ENCODE measurements around the gene ZDHHC1. TPM values are rescaled to one million over a fixed set of nuclear protein-coding genes. Genes with fewer than 3 reads are reported as not detected.
"Not testable (repeated sequence)": the region's sequence is repeated elsewhere in the genome, so short reads cannot be mapped to it uniquely, and the experiment has no call there.

The ZDHHC1 gene
- total RNA-seq, 1 donor from 2014 or later: 18.9 TPM

DNA sequence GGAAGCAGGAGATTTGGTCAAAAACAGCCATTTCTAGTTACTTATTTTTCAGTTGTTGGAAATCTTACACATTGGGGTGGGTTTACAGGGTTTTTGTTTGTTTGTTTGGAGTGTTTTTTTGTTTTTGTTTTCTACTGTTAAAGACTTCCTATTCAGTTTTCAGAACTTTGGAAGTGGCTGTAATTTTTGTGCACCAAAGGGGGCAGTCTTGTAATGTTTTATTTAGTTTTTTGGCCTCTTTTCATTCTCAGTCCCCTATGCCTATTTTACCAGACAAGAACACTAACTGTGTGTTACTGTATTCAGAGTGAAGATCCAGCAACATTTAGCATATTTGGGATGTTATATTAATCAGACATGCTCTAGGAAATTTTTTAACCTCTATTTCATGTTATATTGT, 43.6 kb downstream of the ZDHHC1 start:
- DNase-seq (no peak), ATAC-seq (no peak)
- H3K27me3 ChIP-seq (ENCODE audit: low read depth): no peaks in the 10 kb centered on the region
- H3K4me1 ChIP-seq: no peaks in the 10 kb centered on the region
- H3K9me3 ChIP-seq: no peaks in the 10 kb centered on the region
- intact Hi-C loops (cut with DNase I): no loop called here
- H3K27ac ChIP-seq: no peak overlapping the region
- TF ChIP-seq, protein P1, sequence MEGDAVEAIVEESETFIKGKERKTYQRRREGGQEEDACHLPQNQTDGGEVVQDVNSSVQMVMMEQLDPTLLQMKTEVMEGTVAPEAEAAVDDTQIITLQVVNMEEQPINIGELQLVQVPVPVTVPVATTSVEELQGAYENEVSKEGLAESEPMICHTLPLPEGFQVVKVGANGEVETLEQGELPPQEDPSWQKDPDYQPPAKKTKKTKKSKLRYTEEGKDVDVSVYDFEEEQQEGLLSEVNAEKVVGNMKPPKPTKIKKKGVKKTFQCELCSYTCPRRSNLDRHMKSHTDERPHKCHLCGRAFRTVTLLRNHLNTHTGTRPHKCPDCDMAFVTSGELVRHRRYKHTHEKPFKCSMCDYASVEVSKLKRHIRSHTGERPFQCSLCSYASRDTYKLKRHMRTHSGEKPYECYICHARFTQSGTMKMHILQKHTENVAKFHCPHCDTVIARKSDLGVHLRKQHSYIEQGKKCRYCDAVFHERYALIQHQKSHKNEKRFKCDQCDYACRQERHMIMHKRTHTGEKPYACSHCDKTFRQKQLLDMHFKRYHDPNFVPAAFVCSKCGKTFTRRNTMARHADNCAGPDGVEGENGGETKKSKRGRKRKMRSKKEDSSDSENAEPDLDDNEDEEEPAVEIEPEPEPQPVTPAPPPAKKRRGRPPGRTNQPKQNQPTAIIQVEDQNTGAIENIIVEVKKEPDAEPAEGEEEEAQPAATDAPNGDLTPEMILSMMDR (IDR thresholded peaks at IDR 0.05): peak; percentile 37
- H3K36me3 ChIP-seq: no peaks in the 10 kb centered on the region
- no peak overlapping the region for H3K4me3 ChIP-seq

DNA sequence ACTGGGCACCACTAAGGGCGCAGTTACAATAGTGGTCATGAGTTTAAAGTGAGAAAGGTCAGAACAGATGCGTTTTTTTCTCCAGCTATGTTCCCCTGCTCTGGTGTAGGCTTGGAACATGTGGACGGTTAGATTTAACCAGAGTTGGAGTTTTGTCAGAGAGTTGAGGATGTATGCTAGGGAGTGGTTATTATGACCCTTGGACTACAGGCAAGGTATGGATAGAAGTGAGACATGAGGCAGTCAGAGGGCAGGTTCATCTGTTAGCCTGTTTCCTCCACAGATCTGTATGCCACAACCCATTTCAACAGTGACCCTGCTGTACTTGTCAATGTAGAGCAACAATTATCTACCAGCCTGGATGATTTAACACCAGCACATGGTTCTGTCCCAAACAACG, 45.6 kb downstream of the ZDHHC1 start:
- Histone ChIP-seq H3K27ac (no peak overlapping the region), H3K4me3 (no peak overlapping the region), H3K4me1 (no peaks in the 10 kb centered on the region), H3K9me3 (no peaks in the 10 kb centered on the region), H3K27me3 (ENCODE audit: low read depth) (no peaks in the 10 kb centered on the region), H3K36me3 (no peaks in the 10 kb centered on the region)
- DNase-seq (no peak), ATAC-seq (no peak)
- intact Hi-C loops (cut with DNase I): no loop called here
- TF ChIP-seq, protein P1 (IDR thresholded peaks at IDR 0.05): no peak

DNA sequence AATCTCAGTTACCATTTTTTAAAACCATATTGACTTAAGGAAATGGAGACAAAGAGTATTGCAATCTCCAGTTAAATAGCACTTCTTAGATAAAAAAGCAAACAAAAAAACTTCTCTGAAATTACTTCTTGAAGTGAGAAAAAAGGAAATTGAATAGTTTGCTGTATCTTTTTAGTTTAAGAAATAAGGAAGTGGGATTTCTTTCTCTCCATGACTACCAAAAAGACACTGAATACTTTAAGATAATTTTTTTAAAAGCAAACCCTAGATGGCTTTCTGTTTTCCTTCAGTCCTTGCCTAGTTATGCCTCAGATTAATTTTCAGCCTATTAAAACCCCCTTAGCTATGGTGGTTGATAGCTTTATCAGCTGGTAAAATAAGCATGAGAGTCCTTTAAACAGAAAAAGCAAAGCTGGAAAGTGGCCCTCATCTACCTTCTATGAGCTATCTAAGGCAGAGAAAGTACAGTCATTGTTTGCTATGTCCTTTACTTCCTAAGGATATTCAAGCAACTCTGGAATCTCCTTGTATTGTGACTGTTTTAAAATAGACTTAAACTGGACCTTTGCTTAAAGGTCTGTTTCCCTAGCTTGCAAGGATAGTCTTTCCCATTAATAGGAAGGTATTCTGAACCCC, 51.6 kb downstream of the ZDHHC1 start:
- intact Hi-C loops (cut with DNase I): no loop called here
- Histone ChIP-seq H3K36me3 (no peaks in the 10 kb centered on the region), H3K4me1 (peaks cover 23% of the 10 kb centered on the region), H3K9me3 (no peaks in the 10 kb centered on the region), H3K27ac (peak overlapping the region; percentile 66), H3K4me3 (peak overlapping the region; percentile 24), H3K27me3 (ENCODE audit: low read depth) (no peaks in the 10 kb centered on the region)
- TF ChIP-seq, protein P1 (IDR thresholded peaks at IDR 0.05): no peak
- no peak for DNase-seq
- ATAC-seq: peak; percentile 74 to 89

DNA sequence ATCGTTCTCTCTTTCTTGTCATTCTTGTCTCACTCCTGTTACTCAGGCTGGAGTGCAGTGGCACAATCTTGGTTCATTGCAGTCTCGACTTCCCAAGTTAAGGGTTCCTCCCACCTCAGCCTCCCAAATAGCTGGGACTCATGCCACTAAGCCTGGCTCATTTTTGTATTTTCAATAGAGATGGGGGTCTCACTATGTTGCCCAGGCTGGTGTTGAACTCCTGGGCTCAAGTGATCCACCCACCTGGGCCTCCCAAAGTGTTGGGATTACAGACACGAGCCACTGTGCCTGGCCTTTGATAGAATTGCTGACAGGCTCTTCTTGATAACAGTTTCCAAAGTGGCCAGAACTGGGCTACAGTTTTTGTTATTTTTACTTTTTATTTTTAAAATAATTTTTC, 55.2 kb downstream of the ZDHHC1 start:
- intact Hi-C loops (cut with DNase I): no loop called here
- H3K4me1 ChIP-seq: peaks cover 23% of the 10 kb centered on the region
- H3K36me3 ChIP-seq: no peaks in the 10 kb centered on the region
- TF ChIP-seq, protein P1 (IDR thresholded peaks at IDR 0.05): no peak
- no peak for DNase-seq
- H3K27me3 ChIP-seq (ENCODE audit: low read depth): no peaks in the 10 kb centered on the region
- no peak for ATAC-seq
- no peak overlapping the region for H3K4me3 ChIP-seq
- H3K9me3 ChIP-seq: no peaks in the 10 kb centered on the region
- H3K27ac ChIP-seq: no peak overlapping the region

DNA sequence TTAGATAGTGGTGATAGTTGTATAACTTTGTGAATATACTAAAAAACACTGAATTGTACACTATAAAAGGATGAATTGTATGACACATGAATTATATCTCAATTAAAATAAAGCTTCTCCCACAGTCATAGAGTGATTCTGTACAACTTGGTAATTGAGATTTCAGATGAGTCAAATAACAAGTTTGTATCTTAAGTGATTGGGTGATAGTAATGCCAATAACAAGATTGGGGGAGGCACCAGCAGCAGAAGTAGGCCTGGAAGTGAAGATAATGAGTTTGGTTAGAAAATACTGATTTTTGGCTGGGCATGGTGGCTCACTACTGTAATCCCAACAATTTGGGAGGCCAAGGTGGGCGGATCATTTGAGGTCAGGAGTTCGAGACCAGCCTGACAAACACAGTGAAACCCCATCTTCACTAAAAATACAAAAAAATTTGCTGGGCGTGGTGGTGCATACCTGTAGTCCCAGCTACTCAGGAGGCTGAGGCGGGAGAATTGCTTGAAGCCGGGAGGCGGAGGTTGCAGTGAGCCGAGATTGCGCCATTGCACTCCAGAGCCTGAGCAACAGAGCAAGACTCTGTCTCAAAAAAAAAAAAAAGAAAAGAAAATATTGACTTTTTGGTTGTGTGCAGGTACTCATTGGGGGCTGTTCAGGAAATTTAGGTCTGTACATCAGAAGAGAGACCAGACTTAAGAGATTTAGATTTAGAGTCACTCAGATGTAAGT, 56.6 kb downstream of the ZDHHC1 start:
- H3K36me3 ChIP-seq; H3K9me3 ChIP-seq; H3K27me3 ChIP-seq (ENCODE audit: low read depth); H3K27ac ChIP-seq; H3K4me3 ChIP-seq; ATAC-seq; intact Hi-C loops (cut with DNase I): not testable (repeated sequence)
- DNase-seq: peak; percentile 56
- H3K4me1 ChIP-seq: peaks cover 17% of the 10 kb centered on the region

DNA sequence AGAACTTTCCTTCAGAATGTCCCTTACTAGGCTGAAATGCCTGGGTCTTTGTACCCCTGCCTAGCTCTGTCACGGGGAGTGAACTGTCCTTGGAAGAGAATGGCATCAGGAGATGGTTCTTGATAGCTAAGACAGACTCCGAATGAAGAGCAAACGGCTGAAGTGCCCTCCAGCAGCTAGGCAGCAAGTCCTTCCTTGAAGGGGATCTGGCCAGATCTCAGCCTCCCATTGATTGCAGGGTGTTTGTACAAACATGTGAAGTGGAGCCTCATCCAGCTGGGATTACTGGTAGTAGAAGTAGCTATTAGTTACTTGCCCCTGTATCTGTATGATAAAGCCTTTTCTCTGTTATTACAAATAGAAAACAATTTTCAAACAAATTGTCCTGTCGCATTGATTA, 58.7 kb downstream of the ZDHHC1 start:
- Histone ChIP-seq H3K4me1 (peaks cover 6% of the 10 kb centered on the region), H3K36me3 (no peaks in the 10 kb centered on the region), H3K27me3 (ENCODE audit: low read depth) (no peaks in the 10 kb centered on the region), H3K9me3 (no peaks in the 10 kb centered on the region), H3K4me3 (no peak overlapping the region), H3K27ac (no peak overlapping the region)
- no peak for ATAC-seq
- intact Hi-C loops (cut with DNase I): no loop called here
- DNase-seq: no peak
- TF ChIP-seq, protein P1 (IDR thresholded peaks at IDR 0.05): no peak
